B cell (primary cell): Measurements from ENCODE around the gene CPLANE2. TPM values are rescaled to one million over a fixed set of nuclear protein-coding genes. Genes with fewer than 3 reads are reported as not detected.

ENCODE experiments used
- ATAC-seq: fragments of 200-7000 bp; cut with Tn5 transposase; one replicate; pipeline ENCODE4 v1.10.0; 2021; ENCODE audit warnings: low read depth, mild to moderate bottlenecking, moderate number of reproducible peaks, moderate library complexity
- CTCF ChIA-PET: fragments of 350-600 bp; sonication (Branson Sonifier 250); formaldehyde crosslinking; loops from one replicate; lab custom pipeline; 2021; ENCODE audit warnings: antibody characterized with exemption, inconsistent platforms; lab: Charles Lee
- POLR2A ChIA-PET: fragments of 350-600 bp; sonication (Branson Sonifier 250); formaldehyde crosslinking; loops from one replicate; lab custom pipeline; 2021; ENCODE audit warnings: antibody characterized with exemption; lab: Charles Lee
- DNase-seq: peaks from one replicate; pipeline ENCODE4 v3.0.0; 2013
- H2AFZ ChIP-seq: 2 replicates; pipeline ENCODE4 v1.6.1; 2012; ENCODE audit warnings: mild to moderate bottlenecking, low read depth, low read length; ENCODE audit not compliant: insufficient read depth, poor library complexity, severe bottlenecking
- H3K27ac ChIP-seq, 2 donors: 1 replicate in 1 of 2; 2 replicates in 1 of 2; pipeline ENCODE4 v1.5.1; 2012 to 2013; ENCODE audit warnings: low read length in 2 of 2, mild to moderate bottlenecking in 2 of 2, moderate library complexity in 1 of 2
- H3K27me3 ChIP-seq, 4 experiments: fragments of 200-600 bp in 1 of 4; sonication (generic) in 1 of 4; replicated peaks in 1 of 4; 1 replicate in 2 of 4; 2 replicates in 2 of 4; pipeline versions ENCODE4 v1.6.1 to v1.7.0; 2013 to 2016; ENCODE audit warnings: low read length in 3 of 4, mild to moderate bottlenecking in 2 of 4, mixed read lengths in 1 of 4, moderate library complexity in 1 of 4; ENCODE audit not compliant: insufficient read depth in 4 of 4, control insufficient read depth in 3 of 4; ENCODE audit errors: control extremely low read depth in 1 of 4
- H3K36me3 ChIP-seq, 2 experiments: replicated peaks in 1 of 2; 1 replicate in 1 of 2; 2 replicates in 1 of 2; pipeline versions ENCODE4 v1.6.1 to v1.7.1; 2013; ENCODE audit warnings: low read length in 1 of 2; ENCODE audit not compliant: insufficient read depth in 2 of 2, control insufficient read depth in 1 of 2; ENCODE audit errors: control extremely low read depth in 1 of 2, extremely low read depth in 1 of 2
- H3K4me1 ChIP-seq, 2 donors: fragments of 200-600 bp in 1 of 2; sonication (generic) in 1 of 2; 1 replicate in 1 of 2; 2 replicates in 1 of 2; pipeline versions ENCODE4 v1.5.1 to v1.6.1; 2013 to 2017; ENCODE audit warnings: low read length in 2 of 2; ENCODE audit not compliant: control insufficient read depth in 2 of 2, insufficient read depth in 2 of 2
- H3K4me2 ChIP-seq: replicated peaks from 2 replicates; pipeline ENCODE3; 2012; ENCODE audit warnings: mild to moderate bottlenecking, low read depth, low read length; ENCODE audit not compliant: poor library complexity, severe bottlenecking
- H3K4me3 ChIP-seq, 5 experiments: fragments of 200-600 bp in 1 of 5; sonication (generic) in 1 of 5; 1 replicate in 3 of 5; 2 replicates in 2 of 5; pipeline versions ENCODE4 v1.5.1 to v1.7.0; 2011 to 2016; ENCODE audit warnings: low read length in 4 of 5, mild to moderate bottlenecking in 4 of 5, low read depth in 2 of 5, control low read depth in 1 of 5, moderate library complexity in 1 of 5; ENCODE audit not compliant: insufficient read depth in 1 of 5; ENCODE audit errors: control extremely low read depth in 1 of 5, extremely low read depth in 1 of 5
- H3K79me2 ChIP-seq: fragments of 200-600 bp; sonication (generic); one replicate; pipeline ENCODE4 v1.6.0; 2016; ENCODE audit warnings: low read length; ENCODE audit not compliant: control insufficient read depth, insufficient read depth
- H3K9ac ChIP-seq: fragments of 200-600 bp; sonication (generic); 2 replicates; pipeline ENCODE4 v1.6.1; 2017; ENCODE audit warnings: mild to moderate bottlenecking, low read length, moderate library complexity
- H3K9me3 ChIP-seq, 3 donors: one replicate each; pipeline versions ENCODE4 v1.6.1 to v1.7.1; 2013; ENCODE audit warnings: low read length in 2 of 3; ENCODE audit not compliant: control insufficient read depth in 2 of 3, insufficient read depth in 1 of 3; ENCODE audit errors: control extremely low read depth in 1 of 3
- H4K20me1 ChIP-seq: 2 replicates; pipeline ENCODE4 v1.6.0; 2012; ENCODE audit warnings: mild to moderate bottlenecking, low read length; ENCODE audit not compliant: insufficient read depth, control insufficient read depth, poor library complexity, severe bottlenecking
- H3K27ac Mint-ChIP-seq: one replicate; pipeline ENCODE4 v1.8.0; 2021; ENCODE audit warnings: mixed read lengths
- H3K27me3 Mint-ChIP-seq: one replicate; pipeline ENCODE4 v1.8.0; 2021; ENCODE audit warnings: mixed read lengths
- H3K4me1 Mint-ChIP-seq: one replicate; pipeline ENCODE4 v1.8.0; 2021; ENCODE audit warnings: mixed read lengths
- H3K4me3 Mint-ChIP-seq: one replicate; pipeline ENCODE4 v1.8.0; 2021; ENCODE audit warnings: mixed read lengths
- H3K9me3 Mint-ChIP-seq: one replicate; pipeline ENCODE4 v1.8.0; 2022; ENCODE audit warnings: mixed read lengths; ENCODE audit not compliant: insufficient read depth
- CTCF ChIP-seq: fragments of 200-600 bp; IDR thresholded peaks from one replicate; pipeline ENCODE4 v1.8.0; 2022; ENCODE audit warnings: antibody characterized with exemption, mild to moderate bottlenecking
- EZH2 ChIP-seq: IDR thresholded peaks from 2 replicates; pipeline ENCODE4 v1.6.1; 2012; ENCODE audit warnings: borderline replicate concordance, low read depth, mild to moderate bottlenecking, moderate library complexity, low read length; ENCODE audit not compliant: insufficient read depth, poor library complexity, severe bottlenecking
- WGBS: methylation state at CpG from one replicate; pipeline ENCODE4 v1.1.5; 2013; ENCODE audit warnings: missing lambda C conversion rate; ENCODE audit not compliant: insufficient coverage; 5-methylcytosine and 5-hydroxymethylcytosine counted together
- intact Hi-C: fragments of 100-400 bp; cut with micrococcal nuclease; formaldehyde crosslinking; loops from one replicate; pipeline ENCODE4 v1.10.0; 2022
- polyA minus RNA-seq: library from RNA; depleted of rRNA, polyadenylated mRNA; stranded (reverse); fragments of >200 nt; gene quantifications from 2 replicates; pipeline ENCODE4 v1.2.3, GENCODE V29; 2012
- polyA plus RNA-seq: library from polyadenylated mRNA; depleted of rRNA; stranded (reverse); fragments of >200 nt; gene quantifications from 2 replicates; pipeline ENCODE4 v1.2.3, GENCODE V29; 2012
- total RNA-seq, 2 donors: library from RNA; stranded (reverse); fragments of 120-200 nt in 1 of 2; gene quantifications; 1 replicate in 1 of 2; 2 replicates in 1 of 2; pipeline versions ENCODE4 v1.2.3 to v1.2.4, GENCODE V29; 2013 to 2022

CPLANE2 gene
- total RNA-seq (11.1 and 14.3 TPM in 2 replicates), polyA plus RNA-seq (5.7 and 6.3 TPM in 2 replicates), polyA minus RNA-seq (14.6 and 18.5 TPM in 2 replicates)
- 8.4 TPM for total RNA-seq (2013)

DNA sequence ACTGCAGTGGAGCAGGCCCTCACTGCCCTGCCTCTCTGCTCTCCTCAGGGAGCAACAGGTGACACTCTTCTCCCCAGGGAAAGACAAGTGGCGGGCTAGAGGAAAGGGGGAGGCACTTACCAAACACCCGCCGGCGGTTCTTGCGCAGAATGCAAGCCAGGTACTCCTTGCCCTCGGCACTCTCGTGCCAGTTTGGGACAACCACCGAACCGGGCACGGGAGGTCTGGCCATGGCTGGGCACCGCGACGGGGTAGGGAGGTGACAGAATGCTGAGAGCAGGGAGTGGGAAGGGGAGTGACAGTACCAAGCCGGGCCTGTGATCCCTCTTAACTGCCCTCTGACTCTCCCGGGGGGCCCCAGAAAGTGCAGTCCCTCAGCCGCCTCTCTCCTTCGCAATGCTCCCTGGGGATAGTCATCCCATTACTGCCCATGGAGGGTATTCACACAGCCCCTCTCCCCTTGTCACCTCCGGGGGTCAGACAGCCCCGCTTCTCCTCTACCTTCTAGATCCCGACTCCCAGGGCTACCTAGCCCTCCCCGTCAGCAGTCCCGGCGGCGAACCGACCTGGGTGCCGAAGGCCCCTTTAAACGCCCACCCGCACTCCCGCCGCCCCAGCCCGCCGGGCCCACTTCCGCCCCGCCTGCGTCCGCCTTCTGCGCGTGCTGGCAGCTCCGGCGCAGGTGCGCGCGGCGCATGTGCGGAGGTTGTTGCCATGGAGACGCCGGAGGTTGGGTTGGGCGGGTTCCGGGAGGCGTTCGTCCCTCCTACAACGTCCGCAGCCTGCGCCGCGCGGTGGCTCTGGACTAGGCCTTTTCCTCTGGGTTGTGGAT is at the start of gene CPLANE2:
Gene CPLANE2, minus strand, starts transcription at position 673 of the 832 bp plus-strand sequence. Its CDS starts 441 bp downstream, at position 232.
- DNase-seq (peak; percentile 97), ATAC-seq (peak; percentile 79)
- Histone ChIP-seq H3K36me3 (peaks cover 0 to 7% of the 10 kb centered on the region in 2 experiments), H3K4me3 (peak within 1 kb of the TSS; percentile 55 to 98 (median 76)), H4K20me1 (no peaks in the 10 kb centered on the region), H3K27me3 (no peaks in the 10 kb centered on the region), H2AFZ (peak within 1 kb of the TSS; percentile 88), H3K9me3 (no peaks in the 10 kb centered on the region), H3K4me2 (peak within 1 kb of the TSS; percentile 94), H3K79me2 (no peaks in the 10 kb centered on the region), H3K4me1 (peaks cover 12 to 17% of the 10 kb centered on the region in 2 donors), H3K9ac (peak within 1 kb of the TSS; percentile 94), H3K27ac (peak within 1 kb of the TSS; percentile 82 to 92)
- no peak for TF ChIP-seq CTCF
- no peak for TF ChIP-seq EZH2
- H3K4me3 Mint-ChIP-seq, result peak within 1 kb of the TSS; percentile 85
- WGBS, result under 1% methylated on average over 57 of the region's 57 CpGs
- H3K4me1 Mint-ChIP-seq, result peaks cover 16% of the 10 kb centered on the region
- peak within 1 kb of the TSS; percentile 96 for H3K27ac Mint-ChIP-seq
- POLR2A ChIA-PET, result interaction anchor here (0.6 to 1.4 kb wide), 4 partner anchors 19 to 682 kb away, joined by 3 to 5 read pairs (median 4); partner anchors contain the start of gene FAM131C
- CTCF ChIA-PET, result interaction anchor here (0.6 to 2.7 kb wide), 7 partner anchors 11 to 158 kb away, joined by 3 to 9 read pairs (median 4); no protein-coding TSS in a partner anchor
- intact Hi-C loops, result loop anchor here (1.0 to 10.0 kb wide), 5 partner anchors 19 to 712 kb away; partner anchors contain the start of genes CASP9, DNAJC16 and NECAP2
- H3K9me3 Mint-ChIP-seq, result no peaks in the 10 kb centered on the region
- H3K27me3 Mint-ChIP-seq, result no peaks in the 10 kb centered on the region
